Measurements from ENCODE around the gene FER1L5.

FER1L5 gene

DNA sequence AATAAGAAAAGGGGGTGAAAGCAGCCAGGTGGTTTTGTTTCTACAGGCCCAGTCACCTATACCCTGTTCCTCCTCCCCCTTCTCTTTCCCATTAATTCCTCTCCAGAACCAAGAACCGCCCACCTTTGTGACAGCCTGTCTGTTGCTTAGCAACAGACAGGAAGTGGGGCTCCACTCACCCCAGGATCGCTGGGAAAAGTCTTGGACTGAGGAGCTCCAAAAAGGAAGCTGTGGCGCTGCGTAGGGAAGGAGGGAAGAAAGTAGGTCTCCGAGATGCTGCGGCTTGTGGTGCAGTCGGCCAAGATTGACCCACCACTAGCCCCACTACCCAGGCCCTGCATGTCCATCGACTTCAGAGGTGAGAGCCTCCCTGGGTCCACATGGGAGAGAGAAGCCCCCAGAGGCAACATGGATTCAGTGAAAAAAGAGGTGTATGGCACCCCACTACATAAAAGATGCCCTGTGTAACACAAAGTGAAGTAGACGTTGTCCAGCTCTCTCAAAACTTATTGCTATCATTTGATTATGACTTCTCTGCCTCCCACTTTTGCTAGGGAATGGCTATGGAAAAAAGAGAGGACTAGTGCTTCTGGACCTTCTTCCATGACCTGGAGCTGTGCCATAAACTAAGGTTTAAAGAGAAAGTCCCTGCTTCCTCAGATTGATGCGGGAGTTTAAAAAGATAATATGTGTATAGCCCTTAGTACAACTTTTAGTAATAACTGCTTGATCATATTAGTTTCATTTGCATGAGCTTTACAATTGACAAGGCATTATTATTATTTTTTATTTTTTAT, at the start of gene FER1L5:
FER1L5 (plus strand) TSS at position 201 of the 797 bp plus-strand sequence; CDS start at position 274, 73 bp downstream.
- no peak for TF ChIP-seq ZFX (IDR thresholded peaks at IDR 0.05; ENCODE audit: borderline replicate concordance)
- no peak for TF ChIP-seq CTCF (IDR thresholded peaks at IDR 0.05)
- no peak within 1 kb of the TSS for H3K27ac ChIP-seq

- no peak for TF ChIP-seq CTCF (IDR thresholded peaks at IDR 0.05)
- no peak for TF ChIP-seq ZFX (IDR thresholded peaks at IDR 0.05; ENCODE audit: borderline replicate concordance)
- no peak overlapping the region for H3K27ac ChIP-seq
Observed at GRCh38 chr2:96594282-96594681, 48.3 kb upstream of the FER1L5 start.

DNA sequence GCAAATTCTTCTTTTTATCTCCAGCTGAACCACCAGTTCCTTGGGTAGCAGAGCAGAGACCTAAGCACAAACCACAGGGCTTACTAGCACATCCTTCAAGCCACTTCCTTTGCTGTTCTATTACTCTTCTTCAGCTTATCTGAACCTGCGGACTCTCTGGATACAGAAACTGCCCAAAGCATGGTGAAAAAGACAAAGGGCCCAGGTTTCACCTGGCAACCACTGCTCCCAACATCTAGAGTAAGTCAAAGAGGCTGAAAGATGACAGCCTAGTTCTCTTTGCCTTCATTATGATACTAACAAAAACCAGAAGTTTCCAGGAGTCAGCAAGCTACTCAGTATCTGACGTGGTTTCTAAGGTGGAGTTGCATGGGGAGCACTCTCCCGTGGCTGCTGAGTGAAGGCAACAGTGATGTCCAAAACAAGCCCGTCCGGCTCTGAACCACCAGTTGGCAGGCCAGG, 47.8 kb upstream of the FER1L5 start:
- H3K27ac ChIP-seq, result no peak overlapping the region

GRCh38 chr2:96596596-96596995, 46.0 kb upstream of the FER1L5 start:
- TF ChIP-seq CTCF (IDR thresholded peaks at IDR 0.05) (no peak), ZFX (IDR thresholded peaks at IDR 0.05; ENCODE audit: borderline replicate concordance) (no peak)
- H3K27ac ChIP-seq, result no peak overlapping the region

More for the DNA sequence above, 47.8 kb upstream of the FER1L5 start:
- TF ChIP-seq CTCF (IDR thresholded peaks at IDR 0.05) (no peak), ZFX (IDR thresholded peaks at IDR 0.05; ENCODE audit: borderline replicate concordance) (no peak)

- TF ChIP-seq ZFX (IDR thresholded peaks at IDR 0.05; ENCODE audit: borderline replicate concordance) (no peak), CTCF (IDR thresholded peaks at IDR 0.05) (no peak)
- H3K27ac ChIP-seq, result no peak overlapping the region
Observed at GRCh38 chr2:96599941-96600340, 42.6 kb upstream of the FER1L5 start.

- no peak overlapping the region for H3K27ac ChIP-seq
- no peak for TF ChIP-seq CTCF (IDR thresholded peaks at IDR 0.05)
- TF ChIP-seq ZFX (IDR thresholded peaks at IDR 0.05; ENCODE audit: borderline replicate concordance), result no peak
Observed at GRCh38 chr2:96601382-96602292, 40.9 kb upstream of the FER1L5 start.
